Raji (cell line): ENCODE data around the gene LDLRAD3.

Experiments used
- POLR2A ChIP-seq: IDR thresholded peaks from 2 replicates; pipeline ENCODE4 v1.6.1; 2011; ENCODE audit warnings: low read depth, low read length, control low read depth; ENCODE audit not compliant: insufficient read depth

Gene LDLRAD3

GRCh38 chr11:36034551-36035331 is 90.9 kb downstream of the LDLRAD3 start:
- no peak for TF ChIP-seq POLR2A

GRCh38 chr11:36035454-36035853 is 91.6 kb downstream of the LDLRAD3 start:
- no peak for TF ChIP-seq POLR2A

GRCh38 chr11:36035999-36036398 is 92.1 kb downstream of the LDLRAD3 start:
- no peak for TF ChIP-seq POLR2A

GRCh38 chr11:36037031-36037430 is 93.2 kb downstream of the LDLRAD3 start:
- TF ChIP-seq POLR2A: no peak

GRCh38 chr11:36038541-36038940 is 94.7 kb downstream of the LDLRAD3 start:
- no peak for TF ChIP-seq POLR2A

- no peak for TF ChIP-seq POLR2A
Observed at GRCh38 chr11:36039471-36039870, 95.6 kb downstream of the LDLRAD3 start.

- TF ChIP-seq POLR2A: no peak
Observed at GRCh38 chr11:36041988-36042611, 98.2 kb downstream of the LDLRAD3 start.

- TF ChIP-seq POLR2A: no peak
Observed at GRCh38 chr11:36044636-36045035, 100.8 kb downstream of the LDLRAD3 start.

GRCh38 chr11:36046932-36047331 is 103.1 kb downstream of the LDLRAD3 start:
- TF ChIP-seq POLR2A: no peak

GRCh38 chr11:36047344-36047743 is 103.5 kb downstream of the LDLRAD3 start:
- TF ChIP-seq POLR2A: no peak

- no peak for TF ChIP-seq POLR2A
Observed at GRCh38 chr11:36048496-36049247, 104.8 kb downstream of the LDLRAD3 start.

GRCh38 chr11:36051235-36052144 is 107.6 kb downstream of the LDLRAD3 start:
- no peak for TF ChIP-seq POLR2A

- TF ChIP-seq POLR2A: no peak
Observed at GRCh38 chr11:36053281-36053680, 109.4 kb downstream of the LDLRAD3 start.

- no peak for TF ChIP-seq POLR2A
Observed at GRCh38 chr11:36053862-36054261, 110.0 kb downstream of the LDLRAD3 start.

GRCh38 chr11:36054628-36055027 is 110.8 kb downstream of the LDLRAD3 start:
- no peak for TF ChIP-seq POLR2A
